H1 (cell line): Measurements from ENCODE around the gene GLYATL3. TPM values are rescaled to one million over a fixed set of nuclear protein-coding genes. Genes with fewer than 3 reads are reported as not detected.
A peak's percentile ranks its signal among the peaks of the same experiment; 100 is the strongest.

ENCODE experiments used
- BACH1 ChIP-seq: IDR thresholded peaks from 2 replicates; pipeline ENCODE4 v1.6.1; 2012; ENCODE audit warnings: low read length, improper control_type of control experiment
- CREB1 ChIP-seq: IDR thresholded peaks from 2 replicates; pipeline ENCODE4 v1.6.1; 2012; ENCODE audit warnings: inconsistent platforms
- GTF2F1 ChIP-seq: IDR thresholded peaks from 2 replicates; pipeline ENCODE4 v1.6.1; 2012; ENCODE audit warnings: low read depth, low read length, improper control_type of control experiment, borderline replicate concordance
- RXRA ChIP-seq: IDR thresholded peaks from 2 replicates; pipeline ENCODE4 v1.6.1; 2011; ENCODE audit warnings: low read depth, mild to moderate bottlenecking, low read length, moderate library complexity; ENCODE audit not compliant: insufficient read depth
- SAP30 ChIP-seq: fragments of 300-600 bp; sonication (generic); IDR thresholded peaks from 2 replicates; pipeline ENCODE4 v1.7.1; 2012; ENCODE audit warnings: low read length, moderate library complexity, mild to moderate bottlenecking, inconsistent platforms; ENCODE audit not compliant: insufficient read depth, insufficient replicate concordance
- TCF12 ChIP-seq: IDR thresholded peaks from 2 replicates; pipeline ENCODE4 v1.6.1; 2011; ENCODE audit warnings: low read depth, mild to moderate bottlenecking, low read length
- ZNF274 ChIP-seq: IDR thresholded peaks from 2 replicates; pipeline ENCODE4 v1.7.0; 2012; ENCODE audit warnings: low read length, borderline replicate concordance; ENCODE audit errors: extremely low read depth
- polyA plus RNA-seq, 7 experiments: library from polyadenylated mRNA; depleted of rRNA in 3 of 7; stranded (reverse) in 5 of 7; unstranded in 2 of 7; fragments of >200 nt in 5 of 7; fragments of 200-250 nt in 2 of 7; gene quantifications; 1 replicate in 5 of 7; 2 replicates in 1 of 7; 4 replicates in 1 of 7; pipeline versions ENCODE4 v1.2.1 to v1.2.3, GENCODE V29; 2011 to 2013; ENCODE audit warnings: missing spikeins in 2 of 7, mixed read lengths in 2 of 7
- total RNA-seq: library from RNA; stranded (reverse); fragmentation: NEBNext Ultra II Directional; extraction: Animal tissue kit (Norgen Biotek cat#: 25700); gene quantifications from 2 replicates; pipeline ENCODE4 v1.2.1, GENCODE V29; 2021
- TF ChIP-seq, protein P1 (sequence below): IDR thresholded peaks from 2 replicates; pipeline ENCODE4 v1.6.1; 2011; ENCODE audit warnings: low read length, improper control_type of control experiment
- TF ChIP-seq, protein P2 (sequence below), 3 experiments: IDR thresholded peaks; 1 replicate in 2 of 3; 2 replicates in 1 of 3; pipeline versions ENCODE4 v1.5.1 to v1.6.1; 2011; ENCODE audit warnings: low read length in 3 of 3, mild to moderate bottlenecking in 3 of 3, inconsistent platforms in 2 of 3, low read depth in 1 of 3, moderate library complexity in 1 of 3; ENCODE audit not compliant: insufficient read depth in 1 of 3; ENCODE audit errors: control extremely low read depth in 1 of 3
- TF ChIP-seq, protein P3 (sequence below): IDR thresholded peaks from 2 replicates; pipeline ENCODE4 v1.6.1; 2012; ENCODE audit warnings: low read length, inconsistent platforms

Gene GLYATL3
- total and polyA plus RNA-seq, 2 of the 8 experiments (the other 6 are each of a cell fraction or from before 2014, with no cell fraction given), result not detected

DNA sequence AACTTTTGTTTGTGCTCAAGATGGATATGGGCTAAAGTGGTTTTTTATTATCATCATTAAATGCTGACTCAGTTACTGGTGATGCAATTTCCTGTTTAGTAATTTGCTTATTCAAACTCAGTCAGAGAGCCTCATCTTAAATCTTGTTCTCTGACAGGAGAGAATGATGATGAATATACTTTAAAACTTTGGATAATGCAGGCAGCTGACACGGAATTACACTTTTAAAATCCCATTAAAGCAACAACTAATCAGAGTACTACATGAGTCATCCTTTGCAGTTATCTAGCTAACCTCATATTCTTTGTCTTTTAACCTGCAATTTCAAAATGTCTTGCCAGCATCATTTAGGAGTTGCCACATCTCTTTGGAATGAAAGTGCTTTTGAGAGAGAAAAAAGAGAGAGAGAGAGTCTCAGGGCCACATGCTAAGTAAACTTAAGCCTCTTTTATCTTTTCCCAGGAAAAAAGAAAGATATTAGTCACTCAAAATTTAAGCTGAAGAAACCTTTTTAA lies 41.5 kb downstream of the GLYATL3 start (continued):
- TF ChIP-seq, protein P1, sequence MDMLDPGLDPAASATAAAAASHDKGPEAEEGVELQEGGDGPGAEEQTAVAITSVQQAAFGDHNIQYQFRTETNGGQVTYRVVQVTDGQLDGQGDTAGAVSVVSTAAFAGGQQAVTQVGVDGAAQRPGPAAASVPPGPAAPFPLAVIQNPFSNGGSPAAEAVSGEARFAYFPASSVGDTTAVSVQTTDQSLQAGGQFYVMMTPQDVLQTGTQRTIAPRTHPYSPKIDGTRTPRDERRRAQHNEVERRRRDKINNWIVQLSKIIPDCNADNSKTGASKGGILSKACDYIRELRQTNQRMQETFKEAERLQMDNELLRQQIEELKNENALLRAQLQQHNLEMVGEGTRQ, result no peak
- TF ChIP-seq TCF12 (no peak), BACH1 (peak; percentile 38; the same call in 1 of the 2 replicates), GTF2F1 (no peak), SAP30 (no peak), CREB1 (no peak), ZNF274 (no peak), RXRA (no peak)
- TF ChIP-seq, protein P2, sequence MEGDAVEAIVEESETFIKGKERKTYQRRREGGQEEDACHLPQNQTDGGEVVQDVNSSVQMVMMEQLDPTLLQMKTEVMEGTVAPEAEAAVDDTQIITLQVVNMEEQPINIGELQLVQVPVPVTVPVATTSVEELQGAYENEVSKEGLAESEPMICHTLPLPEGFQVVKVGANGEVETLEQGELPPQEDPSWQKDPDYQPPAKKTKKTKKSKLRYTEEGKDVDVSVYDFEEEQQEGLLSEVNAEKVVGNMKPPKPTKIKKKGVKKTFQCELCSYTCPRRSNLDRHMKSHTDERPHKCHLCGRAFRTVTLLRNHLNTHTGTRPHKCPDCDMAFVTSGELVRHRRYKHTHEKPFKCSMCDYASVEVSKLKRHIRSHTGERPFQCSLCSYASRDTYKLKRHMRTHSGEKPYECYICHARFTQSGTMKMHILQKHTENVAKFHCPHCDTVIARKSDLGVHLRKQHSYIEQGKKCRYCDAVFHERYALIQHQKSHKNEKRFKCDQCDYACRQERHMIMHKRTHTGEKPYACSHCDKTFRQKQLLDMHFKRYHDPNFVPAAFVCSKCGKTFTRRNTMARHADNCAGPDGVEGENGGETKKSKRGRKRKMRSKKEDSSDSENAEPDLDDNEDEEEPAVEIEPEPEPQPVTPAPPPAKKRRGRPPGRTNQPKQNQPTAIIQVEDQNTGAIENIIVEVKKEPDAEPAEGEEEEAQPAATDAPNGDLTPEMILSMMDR (IDR thresholded peaks at IDR 0.05; ENCODE audit: control extremely low read depth in 1 of 3, insufficient read depth in 1 of 3, low read depth in 1 of 3, low read length in 3 of 3), result no peak
- TF ChIP-seq, protein P3, sequence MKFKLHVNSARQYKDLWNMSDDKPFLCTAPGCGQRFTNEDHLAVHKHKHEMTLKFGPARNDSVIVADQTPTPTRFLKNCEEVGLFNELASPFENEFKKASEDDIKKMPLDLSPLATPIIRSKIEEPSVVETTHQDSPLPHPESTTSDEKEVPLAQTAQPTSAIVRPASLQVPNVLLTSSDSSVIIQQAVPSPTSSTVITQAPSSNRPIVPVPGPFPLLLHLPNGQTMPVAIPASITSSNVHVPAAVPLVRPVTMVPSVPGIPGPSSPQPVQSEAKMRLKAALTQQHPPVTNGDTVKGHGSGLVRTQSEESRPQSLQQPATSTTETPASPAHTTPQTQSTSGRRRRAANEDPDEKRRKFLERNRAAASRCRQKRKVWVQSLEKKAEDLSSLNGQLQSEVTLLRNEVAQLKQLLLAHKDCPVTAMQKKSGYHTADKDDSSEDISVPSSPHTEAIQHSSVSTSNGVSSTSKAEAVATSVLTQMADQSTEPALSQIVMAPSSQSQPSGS, result no peak
